Measurements from ENCODE around the gene LMBR1L. TPM values are rescaled to one million over a fixed set of nuclear protein-coding genes. Genes with fewer than 3 reads are reported as not detected.
"Not testable (repeated sequence)": the region's sequence is repeated elsewhere in the genome, so short reads cannot be mapped to it uniquely, and the experiment has no call there.

Gene LMBR1L
- polyA plus RNA-seq, 6 donors from 2014 or later = 42.4 to 93.6 (median 59.1) TPM

GRCh38 chr12:49089821-49090773 lies 20.6 kb downstream of the LMBR1L start:
- Mint-ChIP-seq H3K27me3 (peaks cover 55 to 62% (median 58%) of the 10 kb centered on the region in 3 donors), H3K27ac (peak overlapping the region; percentile 38 to 92 (median 69)), H3K4me1 (peaks cover 38 to 53% (median 50%) of the 10 kb centered on the region in 3 donors), H3K9me3 (no peaks in the 10 kb centered on the region), H3K36me3 (peaks cover 0 to 2% of the 10 kb centered on the region in 2 donors), H3K4me3 (peak overlapping the region; percentile 56 to 84 (median 79))
- ATAC-seq (ENCODE audit: low read depth in 2 of 2) (peak; percentile 35 to 49), DNase-seq (peak; percentile 36)

DNA sequence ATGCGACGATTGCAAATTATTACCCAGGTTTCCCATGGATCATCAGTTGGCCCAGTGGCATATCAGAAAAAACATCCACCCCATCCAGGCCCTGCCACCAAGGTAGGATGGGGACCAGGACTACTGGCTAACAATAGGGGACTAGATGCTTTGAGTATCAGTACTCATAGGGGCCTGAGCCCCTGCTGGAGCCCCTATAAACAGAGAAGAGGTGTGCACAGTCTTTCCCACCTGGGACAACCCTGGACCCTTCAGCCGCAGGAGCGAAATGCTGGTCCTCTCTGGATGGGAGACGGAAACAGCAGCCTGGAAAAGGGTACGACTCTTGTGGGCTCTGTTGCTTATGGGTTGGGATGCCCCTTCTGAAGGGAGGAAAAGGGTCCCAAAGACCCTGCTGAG lies 21.7 kb downstream of the LMBR1L start:
- Mint-ChIP-seq H3K36me3 (no peaks in the 10 kb centered on the region), H3K27me3 (peaks cover 47 to 51% (median 49%) of the 10 kb centered on the region in 3 donors), H3K27ac (peak overlapping the region in 2 of 6 donors; percentile 47 to 90), H3K4me3 (peak overlapping the region; percentile 10 to 71 (median 41)), H3K4me1 (peaks cover 35 to 44% (median 43%) of the 10 kb centered on the region in 3 donors), H3K9me3 (no peaks in the 10 kb centered on the region)
- DNase-seq = no peak
- no peak for ATAC-seq (ENCODE audit: low read depth in 2 of 2)

GRCh38 chr12:49088150-49088931 lies 22.3 kb downstream of the LMBR1L start:
- Mint-ChIP-seq H3K36me3 (no peaks in the 10 kb centered on the region), H3K27me3 (peaks cover 41 to 46% (median 43%) of the 10 kb centered on the region in 3 donors), H3K4me3 (peak overlapping the region; percentile 28 to 73 (median 62)), H3K4me1 (peaks cover 35 to 38% (median 37%) of the 10 kb centered on the region in 3 donors), H3K27ac (peak overlapping the region in 3 of 6 donors; percentile 47 to 90 (median 90)), H3K9me3 (no peaks in the 10 kb centered on the region)
- peak; percentile 82 to 83 for ATAC-seq (ENCODE audit: low read depth in 2 of 2)
- DNase-seq = peak; percentile 70

DNA sequence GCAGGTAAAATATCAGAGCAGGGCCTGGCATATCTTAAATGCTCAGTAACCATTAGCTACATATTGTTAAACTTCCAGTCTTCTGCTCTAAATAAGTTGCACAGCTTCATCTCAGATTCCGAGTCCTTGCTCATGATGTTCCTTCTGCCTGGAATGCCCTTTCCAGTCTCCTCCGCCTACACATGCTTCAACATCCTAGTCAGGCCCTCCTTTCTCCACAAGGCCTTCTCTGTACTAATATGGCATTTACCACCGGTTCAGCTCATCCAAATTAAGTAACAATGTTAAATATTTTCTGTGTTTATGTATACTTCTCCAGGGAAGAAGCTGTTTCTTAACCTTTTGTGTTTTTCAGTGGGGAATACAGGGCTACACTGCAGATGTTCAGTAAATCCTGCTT lies 24.5 kb downstream of the LMBR1L start:
- ATAC-seq (ENCODE audit: low read depth in 2 of 2) = no peak
- peaks cover 21 to 24% (median 23%) of the 10 kb centered on the region in 3 donors for H3K4me1 Mint-ChIP-seq
- H3K27me3 Mint-ChIP-seq = peaks cover 32 to 35% (median 35%) of the 10 kb centered on the region in 3 donors
- no peak overlapping the region for H3K4me3 Mint-ChIP-seq
- no peak for DNase-seq
- no peaks in the 10 kb centered on the region for H3K36me3 Mint-ChIP-seq
- no peak overlapping the region for H3K27ac Mint-ChIP-seq
- no peaks in the 10 kb centered on the region for H3K9me3 Mint-ChIP-seq

DNA sequence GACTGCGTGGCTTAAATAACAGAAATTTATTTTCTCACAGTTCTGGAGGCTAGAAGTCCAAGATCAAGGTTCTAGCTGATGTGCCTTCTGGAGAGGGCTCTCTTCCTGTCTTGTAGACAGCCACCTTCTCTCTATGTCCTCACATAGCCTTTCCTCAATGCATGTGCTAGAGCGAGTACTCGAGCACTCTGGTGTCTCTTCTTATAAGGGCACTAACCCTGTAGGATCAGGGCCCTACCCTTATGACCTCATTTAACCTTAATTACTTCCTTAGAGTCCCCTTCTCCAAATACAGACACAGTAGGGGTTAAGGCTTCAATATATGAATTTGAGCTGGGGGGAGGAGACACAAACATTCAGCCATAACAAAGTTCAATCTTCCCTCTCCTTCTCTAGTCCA lies 26.2 kb downstream of the LMBR1L start:
- no peak for ATAC-seq (ENCODE audit: low read depth in 2 of 2)
- Mint-ChIP-seq H3K9me3 (no peaks in the 10 kb centered on the region), H3K27ac (no peak overlapping the region), H3K27me3 (peaks cover 17 to 26% (median 21%) of the 10 kb centered on the region in 3 donors), H3K4me3 (no peak overlapping the region), H3K36me3 (no peaks in the 10 kb centered on the region), H3K4me1 (peaks cover 10 to 11% (median 10%) of the 10 kb centered on the region in 3 donors)
- DNase-seq = no peak

DNA sequence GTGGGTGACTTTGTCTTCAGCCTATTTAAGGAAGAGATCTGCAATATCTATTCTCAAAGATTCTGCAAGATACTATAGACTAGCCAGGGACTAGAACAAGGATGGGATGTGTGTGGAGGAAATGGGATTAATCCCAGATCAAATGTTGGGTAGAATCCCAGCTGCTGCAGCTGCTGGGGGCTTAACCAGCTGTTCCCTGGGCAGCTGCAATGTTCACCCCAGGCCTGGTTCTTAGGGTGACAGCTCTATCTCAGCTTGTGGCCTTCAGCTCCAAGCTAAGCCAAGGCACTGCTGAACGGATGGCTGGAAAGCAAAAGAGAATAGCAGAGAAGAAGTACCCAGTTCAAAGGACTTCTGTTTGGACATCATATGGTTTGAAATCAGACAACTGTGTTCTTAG lies 30.9 kb downstream of the LMBR1L start:
- Mint-ChIP-seq H3K27ac (no peak overlapping the region), H3K9me3 (no peaks in the 10 kb centered on the region), H3K4me1 (no peaks in the 10 kb centered on the region), H3K27me3 (peaks cover 7 to 9% (median 8%) of the 10 kb centered on the region in 3 donors), H3K36me3 (no peaks in the 10 kb centered on the region), H3K4me3 (no peak overlapping the region)
- ATAC-seq (ENCODE audit: low read depth in 2 of 2) (no peak), DNase-seq (no peak)

GRCh38 chr12:49070971-49071370 lies 39.7 kb downstream of the LMBR1L start:
- no peaks in the 10 kb centered on the region for H3K9me3 Mint-ChIP-seq
- no peak for ATAC-seq (ENCODE audit: low read depth in 2 of 2)
- H3K4me1 Mint-ChIP-seq = peaks cover 8 to 23% (median 18%) of the 10 kb centered on the region in 3 donors
- peak overlapping the region in 4 of 8 donors; percentile 29 to 99 (median 39) for H3K4me3 Mint-ChIP-seq
- peak overlapping the region in 5 of 6 donors; percentile 54 to 92 (median 88) for H3K27ac Mint-ChIP-seq
- H3K36me3 Mint-ChIP-seq = no peaks in the 10 kb centered on the region
- no peaks in the 10 kb centered on the region for H3K27me3 Mint-ChIP-seq
- no peak for DNase-seq

DNA sequence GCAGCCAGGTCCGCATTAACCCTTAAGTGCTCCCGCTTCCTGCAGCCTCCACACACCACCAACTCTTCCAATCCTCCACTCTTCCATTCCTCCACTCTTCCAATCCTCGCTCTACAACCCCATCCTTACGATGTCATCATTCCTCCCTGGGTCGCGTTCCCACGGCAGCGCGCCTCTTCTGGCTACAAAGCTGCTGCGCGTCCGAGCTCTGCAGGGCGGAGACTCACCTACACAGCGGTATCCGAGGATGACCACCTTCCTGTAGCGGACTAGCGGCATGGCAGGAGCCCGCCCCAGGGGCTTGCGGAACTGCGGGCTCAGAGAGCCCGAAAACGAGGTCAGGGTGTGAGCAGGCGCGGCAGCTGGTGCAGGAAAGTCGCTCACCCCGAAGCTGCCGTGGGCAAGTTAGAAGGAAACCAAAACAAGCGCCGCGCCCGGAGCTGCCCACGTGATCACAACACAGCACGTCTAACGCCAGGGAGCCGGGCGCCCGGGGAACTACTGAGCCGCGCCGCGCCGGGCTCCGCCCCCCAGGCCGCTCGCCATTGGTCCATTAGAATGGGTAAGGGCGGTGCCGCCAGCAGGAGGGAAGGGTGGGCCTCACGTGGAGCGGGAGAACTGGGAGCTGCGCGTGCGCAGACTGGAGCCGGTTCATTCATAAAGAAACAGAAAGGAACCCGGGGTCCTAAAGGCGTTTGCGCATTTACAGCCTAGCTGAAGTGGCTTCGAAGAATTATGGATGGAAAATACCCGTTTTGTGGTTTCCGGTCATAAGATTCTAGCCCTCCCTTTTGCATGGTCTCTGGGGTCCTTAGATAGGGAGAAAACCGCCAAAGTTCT lies 40.9 kb downstream of the LMBR1L start, which contains the start of gene RHEBL1:
TSS of gene RHEBL1 (minus strand) at position 473 of the 840 bp plus-strand sequence. CDS start at position 279, 194 bp downstream.
- no peaks in the 10 kb centered on the region for H3K36me3 Mint-ChIP-seq
- H3K27me3 Mint-ChIP-seq = no peaks in the 10 kb centered on the region
- peaks cover 8 to 23% (median 18%) of the 10 kb centered on the region in 3 donors for H3K4me1 Mint-ChIP-seq
- peak; percentile 99 for DNase-seq
- peak within 1 kb of the TSS; percentile 90 to 99 (median 96) for H3K4me3 Mint-ChIP-seq
- peak; percentile 96 to 97 for ATAC-seq (ENCODE audit: low read depth in 2 of 2)
- H3K27ac Mint-ChIP-seq = peak within 1 kb of the TSS; percentile 92 to 99 (median 96)
- H3K9me3 Mint-ChIP-seq = no peaks in the 10 kb centered on the region

- no peak for DNase-seq
- peak overlapping the region; percentile 92 to 99 (median 96) for H3K27ac Mint-ChIP-seq
- peak overlapping the region; percentile 90 to 99 (median 96) for H3K4me3 Mint-ChIP-seq
- H3K9me3 Mint-ChIP-seq = no peaks in the 10 kb centered on the region
- no peaks in the 10 kb centered on the region for H3K27me3 Mint-ChIP-seq
- peaks cover 10 to 25% (median 21%) of the 10 kb centered on the region in 3 donors for H3K4me1 Mint-ChIP-seq
- ATAC-seq (ENCODE audit: low read depth in 2 of 2) = no peak
- H3K36me3 Mint-ChIP-seq = peaks cover 0 to 2% of the 10 kb centered on the region in 2 donors
Measured at GRCh38 chr12:49068879-49069506, 41.7 kb downstream of the LMBR1L start.

DNA sequence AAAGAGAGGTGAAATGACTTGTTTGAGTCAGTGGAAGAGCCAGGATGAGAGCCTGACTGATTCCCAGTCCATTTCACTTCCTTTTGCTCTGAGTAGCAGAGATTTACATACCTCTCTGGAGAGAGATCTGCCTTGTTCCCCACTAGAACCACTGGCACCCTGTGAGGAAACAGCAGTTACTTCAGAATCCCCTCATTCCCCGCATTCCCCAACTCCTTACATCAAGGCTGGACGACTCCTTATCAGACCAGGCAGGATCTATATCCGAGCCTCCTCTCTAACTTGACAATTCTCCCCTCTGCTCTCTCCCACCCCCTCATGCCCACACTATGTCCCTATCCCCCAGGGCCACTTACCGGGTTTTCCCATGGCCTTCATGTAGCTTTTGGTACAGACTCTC lies 44.5 kb downstream of the LMBR1L start:
- peak overlapping the region in 1 of 8 donors; percentile 59 for H3K4me3 Mint-ChIP-seq
- no peak overlapping the region for H3K27ac Mint-ChIP-seq

GRCh38 chr12:49064767-49065152 lies 45.9 kb downstream of the LMBR1L start:
- Mint-ChIP-seq H3K27ac (peak overlapping the region in 1 of 6 donors; percentile 86), H3K4me3 (no peak overlapping the region), H3K27me3 (no peaks in the 10 kb centered on the region), H3K9me3 (no peaks in the 10 kb centered on the region), H3K36me3 (peaks cover 0 to 5% of the 10 kb centered on the region in 2 donors), H3K4me1 (peaks cover 17 to 27% (median 26%) of the 10 kb centered on the region in 3 donors)
- no peak for ATAC-seq (ENCODE audit: low read depth in 2 of 2)
- DNase-seq = no peak

More for the DNA sequence above, 44.5 kb downstream of the LMBR1L start:
- H3K4me1 Mint-ChIP-seq = peaks cover 18 to 33% (median 29%) of the 10 kb centered on the region in 3 donors
- no peaks in the 10 kb centered on the region for H3K27me3 Mint-ChIP-seq
- no peaks in the 10 kb centered on the region for H3K9me3 Mint-ChIP-seq
- no peak for DNase-seq
- H3K36me3 Mint-ChIP-seq = peaks cover 0 to 5% of the 10 kb centered on the region in 2 donors
- no peak for ATAC-seq (ENCODE audit: low read depth in 2 of 2)

DNA sequence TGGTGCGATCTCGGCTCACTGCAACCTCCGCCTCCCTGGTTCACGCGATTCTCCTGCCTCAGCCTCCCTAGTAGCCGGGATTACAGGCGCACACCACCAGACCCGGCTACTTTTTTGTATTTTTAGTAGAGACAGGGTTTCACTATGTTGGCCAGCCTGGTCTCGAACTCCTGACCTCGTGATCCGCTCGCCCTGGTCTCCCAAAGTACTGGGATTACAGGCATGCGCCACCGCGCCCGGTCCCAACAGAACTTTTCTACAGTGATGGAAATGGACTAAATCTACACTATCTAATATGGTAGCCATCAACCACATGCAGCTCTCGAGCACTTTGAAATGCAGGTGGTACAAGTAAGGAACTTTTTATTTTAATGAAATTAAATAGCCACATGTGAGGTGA lies 48.7 kb downstream of the LMBR1L start:
- not testable (repeated sequence) for H3K27me3 Mint-ChIP-seq; DNase-seq; ATAC-seq (ENCODE audit: low read depth in 2 of 2); H3K9me3 Mint-ChIP-seq; H3K36me3 Mint-ChIP-seq
- peaks cover 37 to 43% (median 38%) of the 10 kb centered on the region in 3 donors for H3K4me1 Mint-ChIP-seq
- H3K27ac Mint-ChIP-seq = peak overlapping the region in 2 of 6 donors; percentile 91 to 99
- H3K4me3 Mint-ChIP-seq = peak overlapping the region in 7 of 8 donors; percentile 67 to 97 (median 95)

All from naive B cell (primary cell).